HCT116 (cell line): ENCODE measurements around the gene ITPKA. TPM values are rescaled to one million over a fixed set of nuclear protein-coding genes. Genes with fewer than 3 reads are reported as not detected.
A peak's percentile ranks its signal among the peaks of the same experiment; 100 is the strongest.

ENCODE experiments used
- ATAC-seq: fragments of 200-7000 bp; cut with Tn5 transposase; 2 replicates; pipeline ENCODE4 v1.9.1; 2020; ENCODE audit warnings: mild to moderate bottlenecking, moderate library complexity
- BruUV-seq: library from RNA; stranded (reverse); fragments of 400-500 nt; replicated peaks from 2 replicates; lab custom pipeline; 2021; lab: Mats Ljungman, UMichigan
- CTCF ChIA-PET: fragments of 300-600 bp; sonication (Branson Sonifier 250); formaldehyde crosslinking; loops from one replicate; lab custom pipeline; 2021; ENCODE audit warnings: antibody characterized with exemption; lab: Charles Lee
- POLR2A ChIA-PET: fragments of 300-600, 350-600 bp; sonication (Branson Sonifier 250); formaldehyde crosslinking; loops from one replicate; lab custom pipeline; 2021; ENCODE audit warnings: antibody characterized with exemption; lab: Charles Lee
- RAD21 ChIA-PET, 2 experiments: fragments of 300-600 bp; sonication (Branson Sonifier 250); formaldehyde crosslinking; loops; one replicate each; lab custom pipeline; 2023; ENCODE audit warnings: low total read pairs in 2 of 2; ENCODE audit not compliant: uncharacterized antibody in 2 of 2, unreplicated experiment in 2 of 2, low non-redundant PET in 1 of 2; lab: Charles Lee
- DNase-seq: peaks from one replicate; pipeline ENCODE4 v3.0.0-alpha.2; 2010; ENCODE audit warnings: low read depth, low spot score
- H2AFZ ChIP-seq: fragments of 200-600 bp; shearing (Covaris generic), sonication (generic); 2 replicates; pipeline ENCODE4 v1.6.1; 2017; ENCODE audit warnings: low read depth, mixed run types, mixed read lengths, antibody characterized with exemption, low read length; ENCODE audit not compliant: poor library complexity, severe bottlenecking
- H3K27ac ChIP-seq: 2 replicates; pipeline ENCODE4 v1.5.1; 2012; ENCODE audit warnings: low read depth, low read length
- H3K27me3 ChIP-seq: fragments of 200-600 bp; sonication (generic); 2 replicates; pipeline ENCODE4 v1.6.1; 2016; ENCODE audit warnings: mixed run types, low read length, mixed read lengths; ENCODE audit not compliant: insufficient read depth
- H3K36me3 ChIP-seq, 2 experiments: fragments of 200-500 bp in 1 of 2; fragments of 200-600 bp in 1 of 2; sonication (Bioruptor generic) in 1 of 2; sonication (generic) in 1 of 2; 2 replicates each; pipeline versions ENCODE4 v1.5.1 to v1.6.1; 2014 to 2016; ENCODE audit warnings: low read length in 2 of 2, inconsistent platforms in 1 of 2, mixed read lengths in 1 of 2, mixed run types in 1 of 2; ENCODE audit not compliant: insufficient read depth in 2 of 2, control insufficient read depth in 1 of 2
- H3K4me1 ChIP-seq, 2 experiments: fragments of 200-600 bp in 1 of 2; sonication (generic) in 1 of 2; 2 replicates each; pipeline versions ENCODE4 v1.5.1 to v1.6.1; 2012 to 2017; ENCODE audit warnings: low read length in 2 of 2, inconsistent platforms in 1 of 2, mild to moderate bottlenecking in 1 of 2, mixed read lengths in 1 of 2, mixed run types in 1 of 2, moderate library complexity in 1 of 2; ENCODE audit not compliant: insufficient read depth in 2 of 2, control insufficient read depth in 1 of 2
- H3K4me2 ChIP-seq: fragments of 200-600 bp; sonication (generic); 2 replicates; pipeline ENCODE4 v1.6.1; 2017; ENCODE audit warnings: mixed run types, low read length, mixed read lengths
- H3K4me3 ChIP-seq, 2 experiments: fragments of 200-600 bp in 1 of 2; sonication (generic) in 1 of 2; replicated peaks in 1 of 2; 2 replicates each; pipeline ENCODE4 v1.5.1; 2011 to 2016; ENCODE audit warnings: low read length in 2 of 2, control low read depth in 1 of 2, low read depth in 1 of 2, mild to moderate bottlenecking in 1 of 2, mixed read lengths in 1 of 2, mixed run types in 1 of 2
- H3K79me2 ChIP-seq: fragments of 200-600 bp; sonication (generic); 2 replicates; pipeline ENCODE4 v1.6.1; 2017; ENCODE audit warnings: mild to moderate bottlenecking, mixed run types, low read length, moderate library complexity, mixed read lengths; ENCODE audit not compliant: insufficient read depth
- H3K9ac ChIP-seq: fragments of 200-600 bp; sonication (generic); 2 replicates; pipeline ENCODE4 v1.6.1; 2016; ENCODE audit warnings: low read length, mixed read lengths
- H3K9me2 ChIP-seq: fragments of 200-600 bp; sonication (generic), shearing (Covaris generic); 2 replicates; pipeline ENCODE4 v1.6.1; 2017; ENCODE audit warnings: mixed run types, mild to moderate bottlenecking, moderate library complexity; ENCODE audit not compliant: insufficient read depth
- H3K9me3 ChIP-seq, 2 experiments: fragments of 200-500 bp in 1 of 2; fragments of 200-600 bp in 1 of 2; sonication (Bioruptor generic) in 1 of 2; sonication (generic) in 1 of 2; 2 replicates each; pipeline ENCODE4 v1.6.1; 2014 to 2017; ENCODE audit warnings: low read length in 2 of 2, mixed read lengths in 2 of 2, inconsistent platforms in 1 of 2, low read depth in 1 of 2, mild to moderate bottlenecking in 1 of 2, mixed run types in 1 of 2, moderate library complexity in 1 of 2; ENCODE audit not compliant: control insufficient read depth in 1 of 2, insufficient read depth in 1 of 2
- H4K20me1 ChIP-seq: fragments of 200-600 bp; sonication (generic), shearing (Covaris generic); 2 replicates; pipeline ENCODE4 v1.6.1; 2017; ENCODE audit warnings: mixed run types, mild to moderate bottlenecking, moderate library complexity; ENCODE audit not compliant: insufficient read depth
- FOSL1 ChIP-seq: IDR thresholded peaks from 2 replicates; pipeline ENCODE4 v1.6.1; 2012; ENCODE audit warnings: low read depth
- POLR2A ChIP-seq: IDR thresholded peaks from 2 replicates; pipeline ENCODE4 v1.7.0; 2011; ENCODE audit warnings: borderline replicate concordance; ENCODE audit not compliant: insufficient read depth, insufficient read length; ENCODE audit errors: extremely low read depth
- RAD21 ChIP-seq: IDR thresholded peaks from 2 replicates; pipeline ENCODE4 v1.6.1; 2012; ENCODE audit warnings: low read depth, mild to moderate bottlenecking
- ZNF274 ChIP-seq: fragments of 200-500 bp; sonication (Bioruptor generic); IDR thresholded peaks from 2 replicates; pipeline ENCODE4 v1.6.1; 2014; ENCODE audit warnings: mild to moderate bottlenecking, low read depth, low read length, inconsistent platforms
- intact Hi-C: fragments of 100-400 bp; cut with micrococcal nuclease; formaldehyde crosslinking; loops from 2 replicates; pipeline ENCODE4 v1.10.0; 2022
- total RNA-seq: library from RNA; stranded (reverse); gene quantifications from one replicate; pipeline ENCODE4 v1.2.1, GENCODE V29; 2021; ENCODE audit not compliant: unreplicated experiment
- TF ChIP-seq, protein P1 (sequence below), 3 experiments: fragments of 200-600 bp in 1 of 3; sonication (generic) in 1 of 3; IDR thresholded peaks in 2 of 3; conservative IDR thresholded peaks in 1 of 3; 2 replicates each; pipeline ENCODE4 v1.5.1; 2012 to 2017; ENCODE audit warnings: low read depth in 2 of 3, low read length in 2 of 3, antibody characterized with exemption in 1 of 3, borderline replicate concordance in 1 of 3, control low read depth in 1 of 3, mild to moderate bottlenecking in 1 of 3, mixed read lengths in 1 of 3, mixed run types in 1 of 3, moderate library complexity in 1 of 3; ENCODE audit not compliant: insufficient read depth in 1 of 3

ITPKA gene
- total RNA-seq, 1 experiment from 2014 or later = 10.8 TPM

DNA sequence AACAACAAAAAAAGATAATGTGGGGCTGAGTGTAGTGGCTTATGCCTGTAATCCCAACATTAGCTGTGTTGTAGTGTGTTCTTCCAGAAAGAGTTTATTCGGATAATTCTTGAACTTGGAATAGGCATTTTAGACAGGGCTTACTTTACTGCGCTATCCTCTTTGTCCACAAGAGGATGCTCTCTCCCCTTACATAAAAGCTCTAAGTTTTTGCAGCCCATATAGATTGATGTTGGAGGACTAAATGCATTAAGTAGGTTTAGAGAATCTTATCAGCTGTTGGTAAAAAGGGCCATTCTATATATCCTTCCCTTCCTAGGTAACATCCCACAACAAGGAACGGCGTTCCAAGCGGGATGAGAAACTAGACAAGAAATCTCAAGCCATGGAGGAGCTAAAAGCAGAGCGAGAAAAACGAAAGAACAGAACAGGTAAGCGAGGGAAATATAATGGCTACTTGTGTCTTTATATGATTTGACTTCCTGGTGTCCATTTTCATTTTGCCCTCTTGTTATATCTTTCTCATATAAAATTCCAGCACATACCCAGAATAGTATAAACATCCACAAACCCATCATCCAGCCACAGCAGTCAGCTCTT lies 27.8 kb upstream of the ITPKA start:
- intact Hi-C loops = loop anchor here (1.0 to 5.0 kb wide), 4 partner anchors 41 to 436 kb away; no protein-coding TSS in a partner anchor
- ChIA-PET POLR2A (interaction anchor here (1.2 kb wide), 1 partner anchor 9 kb away, joined by 5 read pairs; no protein-coding TSS in a partner anchor), RAD21 (interaction anchor here (0.5 to 1.6 kb wide), 11 partner anchors 41 to 345 kb away, joined by 3 to 6 read pairs (median 3); partner anchors contain the start of gene MAPKBP1 (in 1 of the 2)), CTCF (interaction anchor here (0.7 to 2.7 kb wide), 25 partner anchors 8 to 560 kb away, joined by 3 to 28 read pairs (median 4); partner anchors contain the start of genes EHD4, LTK, MAPKBP1 and RPAP1)
- Histone ChIP-seq H3K27me3 (no peaks in the 10 kb centered on the region), H3K4me2 (no peak overlapping the region), H3K9ac (no peak overlapping the region), H3K9me2 (no peaks in the 10 kb centered on the region), H3K27ac (no peak overlapping the region), H3K4me3 (no peak overlapping the region), H3K4me1 (no peaks in the 10 kb centered on the region), H4K20me1 (no peaks in the 10 kb centered on the region), H2AFZ (no peak overlapping the region), H3K79me2 (peaks cover 10% of the 10 kb centered on the region; the same call in 1 of the 2 replicates), H3K36me3 (peaks cover 10 to 24% of the 10 kb centered on the region in 2 experiments; a peak in 3 of 4 replicates), H3K9me3 (no peaks in the 10 kb centered on the region)
- BruUV-seq = no TSS peak
- peak; percentile 45 for DNase-seq
- TF ChIP-seq RAD21 (peak; percentile 90), FOSL1 (no peak), POLR2A (no peak), ZNF274 (no peak)
- TF ChIP-seq, protein P1, sequence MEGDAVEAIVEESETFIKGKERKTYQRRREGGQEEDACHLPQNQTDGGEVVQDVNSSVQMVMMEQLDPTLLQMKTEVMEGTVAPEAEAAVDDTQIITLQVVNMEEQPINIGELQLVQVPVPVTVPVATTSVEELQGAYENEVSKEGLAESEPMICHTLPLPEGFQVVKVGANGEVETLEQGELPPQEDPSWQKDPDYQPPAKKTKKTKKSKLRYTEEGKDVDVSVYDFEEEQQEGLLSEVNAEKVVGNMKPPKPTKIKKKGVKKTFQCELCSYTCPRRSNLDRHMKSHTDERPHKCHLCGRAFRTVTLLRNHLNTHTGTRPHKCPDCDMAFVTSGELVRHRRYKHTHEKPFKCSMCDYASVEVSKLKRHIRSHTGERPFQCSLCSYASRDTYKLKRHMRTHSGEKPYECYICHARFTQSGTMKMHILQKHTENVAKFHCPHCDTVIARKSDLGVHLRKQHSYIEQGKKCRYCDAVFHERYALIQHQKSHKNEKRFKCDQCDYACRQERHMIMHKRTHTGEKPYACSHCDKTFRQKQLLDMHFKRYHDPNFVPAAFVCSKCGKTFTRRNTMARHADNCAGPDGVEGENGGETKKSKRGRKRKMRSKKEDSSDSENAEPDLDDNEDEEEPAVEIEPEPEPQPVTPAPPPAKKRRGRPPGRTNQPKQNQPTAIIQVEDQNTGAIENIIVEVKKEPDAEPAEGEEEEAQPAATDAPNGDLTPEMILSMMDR (IDR thresholded peaks at IDR 0.05 in 2 of 3, conservative IDR thresholded peaks at IDR 0.05 in 1 of 3; ENCODE audit: borderline replicate concordance in 1 of 3, insufficient read depth in 1 of 3, low read depth in 2 of 3, low read length in 2 of 3) = peak; percentile 84 to 99 (median 98)
- ATAC-seq = peak; percentile 80
